Stimulated activated CD4-positive, alpha-beta T cell treated with anti-CD3 and anti-CD28 coated beads, Interleukin-4, amount 100 ng/mL, for 1 hour (primary cell): ENCODE results near the gene KLK14.
A peak's percentile ranks its signal among the peaks of the same experiment; 100 is the strongest.

Experiments
- DNase-seq: peaks from one replicate; pipeline ENCODE4 v3.0.0-alpha.2; 2020

Gene KLK14

GRCh38 chr19:51107406-51108065 is 24.8 kb upstream of the KLK14 start:
- DNase-seq, result no peak

GRCh38 chr19:51103926-51104341 is 21.2 kb upstream of the KLK14 start:
- no peak for DNase-seq

GRCh38 chr19:51102991-51103390 is 20.3 kb upstream of the KLK14 start:
- DNase-seq, result no peak

- no peak for DNase-seq
Observed at GRCh38 chr19:51101171-51101865, 18.6 kb upstream of the KLK14 start.

GRCh38 chr19:51100601-51101000 is 17.9 kb upstream of the KLK14 start:
- DNase-seq, result no peak

GRCh38 chr19:51099047-51099382 is 16.3 kb upstream of the KLK14 start:
- no peak for DNase-seq

GRCh38 chr19:51098365-51099046 is 15.8 kb upstream of the KLK14 start:
- DNase-seq, result peak; percentile 28

GRCh38 chr19:51097796-51098195 is 15.1 kb upstream of the KLK14 start:
- DNase-seq, result no peak

GRCh38 chr19:51097166-51097738 is 14.6 kb upstream of the KLK14 start:
- DNase-seq, result peak; percentile 75

- DNase-seq, result no peak
Observed at GRCh38 chr19:51096473-51097165, 13.9 kb upstream of the KLK14 start.

- DNase-seq, result peak; percentile 34
Observed at GRCh38 chr19:51094696-51095279, 12.1 kb upstream of the KLK14 start.

GRCh38 chr19:51093510-51094345 is 11.0 kb upstream of the KLK14 start:
- DNase-seq, result no peak

- DNase-seq, result no peak
Observed at GRCh38 chr19:51093101-51093500, 10.4 kb upstream of the KLK14 start.

GRCh38 chr19:51091895-51092873 is 9.5 kb upstream of the KLK14 start:
- DNase-seq, result no peak

- DNase-seq, result no peak
Observed at GRCh38 chr19:51091126-51091525, 8.4 kb upstream of the KLK14 start.

- DNase-seq, result no peak
Observed at GRCh38 chr19:51090471-51090870, 7.8 kb upstream of the KLK14 start.

- no peak for DNase-seq
Observed at GRCh38 chr19:51089786-51090185, 7.1 kb upstream of the KLK14 start.

- DNase-seq, result no peak
Observed at GRCh38 chr19:51086153-51086850, 3.6 kb upstream of the KLK14 start.

- no peak for DNase-seq
Observed at GRCh38 chr19:51084505-51084904, 1.8 kb upstream of the KLK14 start.

GRCh38 chr19:51083783-51084182 is 1.1 kb upstream of the KLK14 start:
- no peak for DNase-seq
